Astrocyte (in vitro differentiated cells and primary cell): Measurements from ENCODE around the gene DTNBP1. TPM values are rescaled to one million over a fixed set of nuclear protein-coding genes. Genes with fewer than 3 reads are reported as not detected.

Source experiments
- DNase-seq: peaks from one replicate; pipeline ENCODE4 v3.0.0-alpha.2; 2010; ENCODE audit warnings: low read depth
- FAIRE-seq: peaks from 2 replicates; lab custom pipeline; 2011; peaks lifted over from hg19 to GRCh38; lab: Jason Lieb, UNC
- H2AFZ ChIP-seq: 2 replicates; pipeline ENCODE4 v1.6.0; 2012; ENCODE audit warnings: low read depth, low read length, inconsistent platforms
- H3K27ac ChIP-seq: 2 replicates; pipeline ENCODE4 v1.5.1; 2011; ENCODE audit warnings: low read depth, low read length, inconsistent platforms
- H3K27me3 ChIP-seq: 2 replicates; pipeline ENCODE4 v1.6.0; 2011; ENCODE audit warnings: low read length, inconsistent platforms; ENCODE audit not compliant: insufficient read depth
- H3K36me3 ChIP-seq: 2 replicates; pipeline ENCODE4 v1.5.1; 2011; ENCODE audit warnings: low read length, inconsistent platforms; ENCODE audit not compliant: insufficient read depth
- H3K4me1 ChIP-seq: 2 replicates; pipeline ENCODE4 v1.5.1; 2011; ENCODE audit warnings: low read length, inconsistent platforms; ENCODE audit not compliant: insufficient read depth
- H3K4me2 ChIP-seq: 2 replicates; pipeline ENCODE4 v1.6.0; 2012; ENCODE audit warnings: low read length, inconsistent platforms
- H3K4me3 ChIP-seq: 2 replicates; pipeline ENCODE4 v1.5.1; 2011; ENCODE audit warnings: low read depth, mild to moderate bottlenecking, low read length, inconsistent platforms; ENCODE audit not compliant: insufficient read depth
- H3K79me2 ChIP-seq: 2 replicates; pipeline ENCODE4 v1.6.0; 2012; ENCODE audit warnings: mild to moderate bottlenecking, low read length, inconsistent platforms; ENCODE audit not compliant: insufficient read depth
- H3K9ac ChIP-seq: 2 replicates; pipeline ENCODE4 v1.6.0; 2012; ENCODE audit warnings: mild to moderate bottlenecking, low read length, inconsistent platforms
- H3K9me3 ChIP-seq: 2 replicates; pipeline ENCODE4 v1.5.1; 2012; ENCODE audit warnings: low read depth, mild to moderate bottlenecking, low read length, inconsistent platforms; ENCODE audit not compliant: insufficient read depth
- H4K20me1 ChIP-seq: 2 replicates; pipeline ENCODE4 v1.6.0; 2012; ENCODE audit warnings: low read length, inconsistent platforms; ENCODE audit not compliant: insufficient read depth
- H3K27ac Mint-ChIP-seq: one replicate; pipeline ENCODE4 v1.8.0; 2021; ENCODE audit warnings: mild to moderate bottlenecking, mixed read lengths; ENCODE audit not compliant: unreplicated experiment
- H3K27me3 Mint-ChIP-seq: one replicate; pipeline ENCODE4 v1.8.0; 2021; ENCODE audit warnings: low read depth, mixed read lengths; ENCODE audit not compliant: unreplicated experiment
- H3K36me3 Mint-ChIP-seq: one replicate; pipeline ENCODE4 v1.8.0; 2021; ENCODE audit warnings: low read depth, mixed read lengths; ENCODE audit not compliant: unreplicated experiment
- H3K4me1 Mint-ChIP-seq: one replicate; pipeline ENCODE4 v1.8.0; 2021; ENCODE audit warnings: low read depth, mixed read lengths; ENCODE audit not compliant: unreplicated experiment
- H3K4me3 Mint-ChIP-seq: one replicate; pipeline ENCODE4 v1.8.0; 2021; ENCODE audit warnings: mild to moderate bottlenecking, moderate library complexity, mixed read lengths; ENCODE audit not compliant: unreplicated experiment
- H3K9me3 Mint-ChIP-seq: one replicate; pipeline ENCODE4 v1.8.0; 2021; ENCODE audit warnings: mild to moderate bottlenecking, mixed read lengths; ENCODE audit not compliant: unreplicated experiment
- CTCF ChIP-seq: IDR thresholded peaks from 2 replicates; pipeline ENCODE4 v1.5.1; 2011; ENCODE audit warnings: low read depth, mild to moderate bottlenecking, inconsistent platforms, low read length, moderate library complexity; ENCODE audit not compliant: insufficient read depth
- EZH2 ChIP-seq: IDR thresholded peaks from 2 replicates; pipeline ENCODE4 v1.6.1; 2012; ENCODE audit warnings: mild to moderate bottlenecking, low read length, inconsistent platforms; ENCODE audit not compliant: insufficient read depth
- total RNA-seq: library from RNA; stranded (reverse); gene quantifications from 2 replicates; pipeline ENCODE4 v1.2.1, GENCODE V29; 2021

Gene DTNBP1
- total RNA-seq, 1 donor from 2014 or later: 13.0 TPM

DNA sequence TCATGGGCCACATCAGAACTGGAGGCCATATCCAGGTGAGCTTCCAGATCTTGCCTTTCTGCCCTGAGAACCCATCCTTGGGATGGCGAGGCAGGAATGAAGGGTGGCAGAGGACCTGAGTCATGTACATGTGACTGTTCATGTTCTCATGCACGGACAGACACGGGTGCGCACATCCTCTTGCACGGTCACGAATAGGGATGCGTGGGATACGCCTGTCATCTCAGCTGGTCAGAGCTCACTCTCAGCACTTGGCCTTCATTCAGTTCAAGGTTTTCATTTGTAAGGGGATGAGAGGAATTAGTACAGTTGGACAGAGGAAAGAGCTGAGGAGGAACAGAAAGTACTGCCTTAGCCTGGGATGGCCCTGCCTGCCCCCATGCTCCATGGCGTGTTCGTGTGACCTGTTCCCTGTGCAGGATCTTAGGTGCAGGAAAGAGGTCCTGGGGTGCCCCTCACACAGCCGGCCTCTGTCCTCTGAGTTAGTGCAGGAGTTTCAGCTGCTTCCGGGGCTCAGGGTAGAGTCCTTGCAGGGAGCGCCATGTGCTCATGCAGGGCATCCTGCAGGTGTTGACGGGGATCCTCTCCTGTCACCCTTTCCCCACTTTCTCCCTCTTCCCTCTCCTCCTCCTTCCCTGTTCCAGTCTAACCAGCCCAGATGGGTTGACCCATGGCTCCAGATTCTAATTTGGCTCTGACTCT lies 173.4 kb downstream of the DTNBP1 start:
- TF ChIP-seq CTCF (no peak), EZH2 (no peak)
- Histone ChIP-seq H3K4me2 (no peak overlapping the region), H3K9me3 (no peaks in the 10 kb centered on the region), H3K9ac (no peak overlapping the region), H3K79me2 (peaks cover 13% of the 10 kb centered on the region), H3K27ac (no peak overlapping the region), H3K36me3 (peaks cover 5% of the 10 kb centered on the region), H3K4me3 (no peak overlapping the region), H4K20me1 (peaks cover 65% of the 10 kb centered on the region), H2AFZ (no peak overlapping the region), H3K27me3 (no peaks in the 10 kb centered on the region), H3K4me1 (no peaks in the 10 kb centered on the region)
- H3K4me3 Mint-ChIP-seq: no peak overlapping the region
- FAIRE-seq: no peak
- no peak for DNase-seq
- peaks cover 23% of the 10 kb centered on the region for H3K36me3 Mint-ChIP-seq
- peaks cover 21% of the 10 kb centered on the region for H3K4me1 Mint-ChIP-seq
- H3K9me3 Mint-ChIP-seq: no peaks in the 10 kb centered on the region
- H3K27ac Mint-ChIP-seq: no peak overlapping the region
- no peaks in the 10 kb centered on the region for H3K27me3 Mint-ChIP-seq

DNA sequence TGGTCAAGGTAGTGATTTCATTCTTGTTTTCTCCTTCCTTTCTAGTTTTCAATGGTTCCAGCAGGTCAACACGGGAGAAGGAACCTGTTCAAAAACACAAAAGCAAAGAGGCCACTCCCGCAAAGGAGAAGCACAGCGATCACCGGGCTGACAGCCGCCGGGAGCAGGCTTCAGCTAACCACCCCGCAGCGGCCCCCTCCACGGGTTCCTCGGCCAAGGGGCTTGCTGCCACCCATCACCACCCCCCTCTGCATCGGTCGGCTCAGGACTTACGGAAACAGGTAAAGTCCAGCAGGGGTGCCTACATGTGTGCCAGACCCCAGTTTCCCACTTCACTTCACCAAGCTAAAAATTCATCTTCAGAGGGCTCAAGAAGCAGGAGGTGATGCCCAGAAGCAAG lies 175.6 kb downstream of the DTNBP1 start:
- Mint-ChIP-seq H3K4me3 (no peak overlapping the region), H3K4me1 (peaks cover 14% of the 10 kb centered on the region)
- peaks cover 26% of the 10 kb centered on the region for H3K79me2 ChIP-seq

More for the DNA sequence above, 175.6 kb downstream of the DTNBP1 start:
- H2AFZ ChIP-seq: no peak overlapping the region
- no peaks in the 10 kb centered on the region for H3K4me1 ChIP-seq
- peaks cover 23% of the 10 kb centered on the region for H3K36me3 Mint-ChIP-seq
- H3K9ac ChIP-seq: no peak overlapping the region
- peaks cover 65% of the 10 kb centered on the region for H4K20me1 ChIP-seq
- FAIRE-seq: no peak
- no peaks in the 10 kb centered on the region for H3K9me3 Mint-ChIP-seq
- no peak overlapping the region for H3K4me2 ChIP-seq
- H3K9me3 ChIP-seq: no peaks in the 10 kb centered on the region
- no peak for TF ChIP-seq EZH2
- TF ChIP-seq CTCF: no peak
- no peak overlapping the region for H3K27ac ChIP-seq
- H3K4me3 ChIP-seq: no peak overlapping the region
- no peaks in the 10 kb centered on the region for H3K27me3 Mint-ChIP-seq
- no peaks in the 10 kb centered on the region for H3K27me3 ChIP-seq
- no peak overlapping the region for H3K27ac Mint-ChIP-seq
- peaks cover 5% of the 10 kb centered on the region for H3K36me3 ChIP-seq
- no peak for DNase-seq
